OCI-LY3 (cell line): ENCODE data around the gene CAPN1.
A peak's percentile ranks its signal among the peaks of the same experiment; 100 is the strongest.

Source experiments
- H2AFZ ChIP-seq: fragments of 200-600, 300-600 bp; shearing (Covaris generic); 2 replicates; pipeline ENCODE4 v1.6.0; 2014; ENCODE audit warnings: antibody characterized with exemption, low read depth, low read length
- H3K27ac ChIP-seq: fragments of 200-600, 300-600 bp; sonication (generic); 2 replicates; pipeline ENCODE4 v1.5.1; 2014; ENCODE audit warnings: mild to moderate bottlenecking, low read length, moderate library complexity, mixed read lengths
- H3K27me3 ChIP-seq: fragments of 200-600, 300-600 bp; sonication (generic); 2 replicates; pipeline ENCODE4 v1.6.1; 2014; ENCODE audit warnings: low read depth, low read length, mixed read lengths
- H3K36me3 ChIP-seq: fragments of 200-600, 300-600 bp; sonication (generic); replicated peaks from 2 replicates; pipeline ENCODE3; 2014; ENCODE audit warnings: low read depth, low read length, mixed read lengths
- H3K4me1 ChIP-seq: fragments of 300-600, 200-600 bp; sonication (generic); 2 replicates; pipeline ENCODE4 v1.6.1; 2014; ENCODE audit warnings: low read length, mixed read lengths
- H3K4me2 ChIP-seq: fragments of 200-600, 300-600 bp; sonication (generic); 2 replicates; pipeline ENCODE4 v1.6.1; 2014; ENCODE audit warnings: low read length, mixed read lengths
- H3K4me3 ChIP-seq: fragments of 300-600, 200-600 bp; sonication (generic); 2 replicates; pipeline ENCODE4 v1.5.1; 2014; ENCODE audit warnings: antibody characterized with exemption, mild to moderate bottlenecking, low read length, moderate library complexity
- H3K79me2 ChIP-seq: fragments of 300-600, 200-600 bp; shearing (Covaris generic); 2 replicates; pipeline ENCODE4 v1.6.1; 2014; ENCODE audit warnings: mild to moderate bottlenecking, low read length, mixed read lengths
- H3K9ac ChIP-seq: fragments of 300-600, 200-600 bp; shearing (Covaris generic); 2 replicates; pipeline ENCODE4 v1.6.0; 2014; ENCODE audit warnings: mild to moderate bottlenecking, low read length, moderate library complexity
- H3K9me3 ChIP-seq: fragments of 200-600, 300-600 bp; shearing (Covaris generic); 2 replicates; pipeline ENCODE4 v1.6.1; 2014; ENCODE audit warnings: low read length, mixed read lengths; ENCODE audit not compliant: insufficient read depth
- H4K20me1 ChIP-seq: fragments of 200-600, 300-600 bp; sonication (generic); 2 replicates; pipeline ENCODE4 v1.6.1; 2016; ENCODE audit warnings: low read length, mixed read lengths; ENCODE audit not compliant: insufficient read depth
- EZH2phosphoT487 ChIP-seq: fragments of 200-600 bp; shearing (Covaris generic); IDR thresholded peaks from 2 replicates; pipeline ENCODE4 v1.6.1; 2018; ENCODE audit warnings: antibody characterized with exemption, mixed run types, low read depth
- TF ChIP-seq, protein P1 (sequence below): fragments of 200-600, 300-600 bp; sonication (generic); IDR thresholded peaks from 2 replicates; pipeline ENCODE4 v1.5.1; 2014; ENCODE audit warnings: antibody characterized with exemption, low read length, low read depth

The CAPN1 gene

DNA sequence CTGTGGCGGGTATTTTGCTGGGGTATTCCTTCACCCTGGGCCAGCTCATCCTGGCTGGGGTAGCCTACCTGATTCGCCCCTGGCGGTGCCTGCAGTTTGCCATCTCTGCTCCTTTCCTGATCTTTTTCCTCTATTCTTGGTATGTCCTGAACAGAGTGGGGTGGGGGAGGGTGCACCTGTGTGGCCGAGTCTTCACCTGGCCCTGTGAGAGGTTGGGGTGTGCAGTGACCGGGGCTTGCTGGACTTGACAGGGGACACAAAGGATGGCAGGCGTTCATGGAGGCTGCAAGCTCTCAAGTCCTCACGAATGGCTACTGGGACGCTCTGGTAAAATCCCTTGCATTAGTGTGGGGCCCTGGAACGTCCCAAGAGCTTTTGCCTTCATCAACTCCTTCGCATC lies 39.3 kb downstream of the CAPN1 start:
- no peak overlapping the region for H3K4me3 ChIP-seq
- no peak overlapping the region for H2AFZ ChIP-seq
- H3K9ac ChIP-seq = no peak overlapping the region
- no peaks in the 10 kb centered on the region for H3K36me3 ChIP-seq
- no peaks in the 10 kb centered on the region for H3K79me2 ChIP-seq
- no peak overlapping the region for H3K27ac ChIP-seq
- TF ChIP-seq, protein P1, sequence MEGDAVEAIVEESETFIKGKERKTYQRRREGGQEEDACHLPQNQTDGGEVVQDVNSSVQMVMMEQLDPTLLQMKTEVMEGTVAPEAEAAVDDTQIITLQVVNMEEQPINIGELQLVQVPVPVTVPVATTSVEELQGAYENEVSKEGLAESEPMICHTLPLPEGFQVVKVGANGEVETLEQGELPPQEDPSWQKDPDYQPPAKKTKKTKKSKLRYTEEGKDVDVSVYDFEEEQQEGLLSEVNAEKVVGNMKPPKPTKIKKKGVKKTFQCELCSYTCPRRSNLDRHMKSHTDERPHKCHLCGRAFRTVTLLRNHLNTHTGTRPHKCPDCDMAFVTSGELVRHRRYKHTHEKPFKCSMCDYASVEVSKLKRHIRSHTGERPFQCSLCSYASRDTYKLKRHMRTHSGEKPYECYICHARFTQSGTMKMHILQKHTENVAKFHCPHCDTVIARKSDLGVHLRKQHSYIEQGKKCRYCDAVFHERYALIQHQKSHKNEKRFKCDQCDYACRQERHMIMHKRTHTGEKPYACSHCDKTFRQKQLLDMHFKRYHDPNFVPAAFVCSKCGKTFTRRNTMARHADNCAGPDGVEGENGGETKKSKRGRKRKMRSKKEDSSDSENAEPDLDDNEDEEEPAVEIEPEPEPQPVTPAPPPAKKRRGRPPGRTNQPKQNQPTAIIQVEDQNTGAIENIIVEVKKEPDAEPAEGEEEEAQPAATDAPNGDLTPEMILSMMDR = no peak
- no peak for TF ChIP-seq EZH2phosphoT487
- no peaks in the 10 kb centered on the region for H4K20me1 ChIP-seq
- H3K27me3 ChIP-seq = no peaks in the 10 kb centered on the region
- H3K4me2 ChIP-seq = no peak overlapping the region
- no peaks in the 10 kb centered on the region for H3K9me3 ChIP-seq
- H3K4me1 ChIP-seq = peaks cover 6% of the 10 kb centered on the region

DNA sequence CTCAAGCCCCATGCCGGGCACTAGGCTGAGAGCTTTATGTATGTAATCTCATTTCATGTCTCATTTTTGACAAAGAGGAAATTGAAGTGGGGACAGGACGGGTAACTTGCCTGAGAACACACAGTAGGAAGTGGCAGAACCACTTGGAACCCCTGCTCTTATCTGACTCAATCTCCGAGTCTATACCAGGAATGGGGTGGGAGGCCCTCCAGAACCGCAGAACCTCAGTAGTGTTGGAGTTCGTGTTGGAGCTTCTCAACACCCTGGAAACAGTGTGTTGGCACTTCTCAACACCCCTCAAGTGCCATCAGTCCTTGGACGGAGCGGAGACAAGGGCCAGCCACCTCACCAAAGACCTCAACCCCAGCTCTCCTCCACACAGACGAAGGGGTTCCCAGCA lies 41.3 kb downstream of the CAPN1 start:
- TF ChIP-seq, protein P1 = no peak
- no peak for TF ChIP-seq EZH2phosphoT487

DNA sequence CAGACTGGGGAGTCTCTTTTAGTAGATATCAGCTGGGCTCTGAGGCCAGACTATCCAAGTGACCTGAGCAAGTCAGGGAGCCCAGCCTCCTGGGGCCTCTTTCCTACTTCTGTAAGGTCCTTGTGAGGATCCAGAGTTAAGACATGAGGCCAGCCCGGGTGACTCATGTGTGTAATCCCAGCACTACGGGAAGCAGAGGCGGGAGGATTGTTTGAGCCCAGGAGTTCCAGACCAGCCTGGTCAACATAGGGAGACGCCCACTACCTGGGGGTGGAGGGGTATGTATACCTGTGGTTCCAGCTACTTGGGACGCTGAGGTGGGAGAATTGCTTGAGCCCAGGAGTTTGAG lies 43.2 kb downstream of the CAPN1 start:
- Histone ChIP-seq H3K79me2 (no peaks in the 10 kb centered on the region), H3K4me1 (peaks cover 10% of the 10 kb centered on the region), H3K27ac (no peak overlapping the region), H3K36me3 (no peaks in the 10 kb centered on the region), H3K9me3 (no peaks in the 10 kb centered on the region), H3K9ac (peak overlapping the region; percentile 71), H3K4me3 (peak overlapping the region; percentile 88), H2AFZ (peak overlapping the region; percentile 95), H3K27me3 (no peaks in the 10 kb centered on the region), H4K20me1 (no peaks in the 10 kb centered on the region), H3K4me2 (peak overlapping the region; percentile 96)
- TF ChIP-seq, protein P1 = no peak
- TF ChIP-seq EZH2phosphoT487 = no peak

More for the DNA sequence above, 41.3 kb downstream of the CAPN1 start:
- H3K4me1 ChIP-seq = peaks cover 10% of the 10 kb centered on the region
- H3K9ac ChIP-seq = no peak overlapping the region
- H4K20me1 ChIP-seq = no peaks in the 10 kb centered on the region
- H3K4me2 ChIP-seq = no peak overlapping the region
- no peak overlapping the region for H2AFZ ChIP-seq
- H3K27me3 ChIP-seq = no peaks in the 10 kb centered on the region
- no peaks in the 10 kb centered on the region for H3K36me3 ChIP-seq
- no peaks in the 10 kb centered on the region for H3K9me3 ChIP-seq
- H3K4me3 ChIP-seq = no peak overlapping the region
- no peak overlapping the region for H3K27ac ChIP-seq
- H3K79me2 ChIP-seq = no peaks in the 10 kb centered on the region

DNA sequence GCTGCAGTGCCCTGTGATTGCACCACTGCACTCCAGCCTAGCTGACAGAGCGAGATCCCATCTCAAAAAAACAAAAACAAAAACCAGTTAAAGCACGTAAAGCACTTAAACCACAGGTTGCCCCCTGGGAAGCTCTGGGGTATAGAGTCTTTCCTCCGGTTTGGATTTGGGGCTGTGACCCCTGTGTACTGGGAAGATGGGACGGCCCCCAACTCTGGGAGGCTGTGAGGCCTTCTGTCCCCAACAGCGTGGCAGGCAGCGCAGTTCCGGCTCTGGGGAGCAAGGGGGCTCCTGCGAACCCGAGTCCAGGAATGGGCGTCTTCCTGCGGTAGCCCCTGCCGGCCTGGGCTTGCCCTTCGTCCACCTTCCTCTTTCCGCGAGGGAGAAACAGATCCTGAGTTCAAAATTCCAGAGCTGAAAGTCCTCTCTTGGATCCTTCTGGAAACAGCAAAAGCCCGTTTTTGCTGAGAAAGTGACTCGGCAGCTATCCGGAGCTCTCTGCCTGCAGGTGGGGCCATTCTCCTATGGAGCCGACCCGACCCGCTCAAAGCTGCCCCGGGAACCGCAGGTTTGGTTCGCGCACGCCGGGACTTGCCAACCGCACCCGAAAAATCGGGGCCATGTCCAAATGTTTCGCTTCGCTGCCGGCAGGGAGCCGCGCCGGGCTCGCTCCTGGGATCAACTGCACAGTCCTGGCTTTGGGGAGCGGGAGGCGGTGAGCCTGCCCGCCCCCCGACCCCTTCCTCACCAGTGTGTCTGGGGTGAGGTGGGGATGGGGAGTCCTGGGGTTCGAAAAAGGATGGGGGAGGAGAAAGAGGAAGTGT lies 43.8 kb downstream of the CAPN1 start:
- H3K27me3 ChIP-seq = no peaks in the 10 kb centered on the region
- H3K36me3 ChIP-seq = no peaks in the 10 kb centered on the region
- peak overlapping the region; percentile 95 for H2AFZ ChIP-seq
- no peak overlapping the region for H3K27ac ChIP-seq
- H3K9ac ChIP-seq = peak overlapping the region; percentile 71
- H3K79me2 ChIP-seq = no peaks in the 10 kb centered on the region
- no peaks in the 10 kb centered on the region for H3K9me3 ChIP-seq
- H4K20me1 ChIP-seq = no peaks in the 10 kb centered on the region
- H3K4me1 ChIP-seq = peaks cover 10% of the 10 kb centered on the region
- H3K4me2 ChIP-seq = peak overlapping the region; percentile 96
- TF ChIP-seq, protein P1 = peak; percentile 86
- no peak for TF ChIP-seq EZH2phosphoT487
- peak overlapping the region; percentile 88 for H3K4me3 ChIP-seq
